Spleen (tissue), 7 donors: Measurements from ENCODE around the gene TBKBP1.

Experiments used
- POLR2A ChIP-seq, 3 donors: fragments of 450-650 bp; IDR thresholded peaks; one replicate each; pipeline ENCODE4 v1.5.1; 2017; ENCODE audit warnings: antibody characterized with exemption in 3 of 3, mild to moderate bottlenecking in 1 of 3
- TF ChIP-seq, protein P1 (sequence below), 11 experiments: fragments of 200-600 bp in 7 of 11; fragments of 450-650 bp in 4 of 11; sonication (generic) in 4 of 11; IDR thresholded peaks in 8 of 11; conservative IDR thresholded peaks in 3 of 11; 1 replicate in 7 of 11; 2 replicates in 4 of 11; pipeline versions ENCODE4 v1.4.0 to v1.8.0; 2016 to 2021; ENCODE audit warnings: antibody characterized with exemption in 11 of 11, inconsistent platforms in 4 of 11, mild to moderate bottlenecking in 1 of 11
- donor health status: DM: no; HTN: no; CAD: no; lungs with moderate emphysema.
- donor health status: DM: no; HTN: no; CAD: no.
- donor health status: DM: no; HTN: no; CAD: no.

DNA sequence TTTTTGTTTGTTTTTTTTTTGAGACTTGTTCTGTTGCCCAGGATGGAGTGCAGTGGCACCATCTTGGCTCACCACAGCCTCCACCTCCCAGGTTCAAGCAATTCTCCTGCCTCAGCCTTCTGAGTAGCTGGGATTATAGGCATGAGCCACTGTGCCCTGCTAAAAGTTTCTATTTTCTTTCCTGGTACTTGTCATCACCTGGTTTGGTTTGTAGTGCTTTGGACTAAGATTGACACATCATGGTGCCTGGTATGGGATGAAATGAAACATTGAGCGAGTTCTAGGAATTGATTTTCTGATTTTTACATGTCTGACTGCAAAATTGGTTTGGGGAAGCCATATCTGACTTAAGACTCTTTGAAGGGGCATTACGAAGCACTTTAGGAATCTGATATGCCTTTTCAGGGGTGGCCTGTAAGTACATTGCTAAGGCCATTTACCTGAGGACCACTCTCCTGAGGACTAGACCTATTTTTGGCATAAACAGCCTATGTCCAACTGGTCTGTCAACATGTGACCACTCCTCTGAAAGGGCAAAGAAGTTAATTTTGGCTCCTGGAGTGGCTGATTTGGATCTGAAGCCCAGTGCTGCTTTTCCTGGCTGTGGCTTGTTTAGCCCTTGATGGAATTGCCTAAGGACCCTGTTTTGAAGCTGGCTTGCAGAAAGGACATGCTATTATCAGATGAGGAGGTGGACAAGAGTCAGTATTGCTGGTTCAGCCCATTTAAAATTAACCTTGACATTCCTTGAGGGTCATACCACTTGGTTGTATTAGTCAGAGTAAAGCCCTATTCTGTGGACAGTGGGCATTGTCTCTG, 18.4 kb upstream of the TBKBP1 start:
- TF ChIP-seq POLR2A (IDR thresholded peaks at IDR 0.05), result no peak
- TF ChIP-seq, protein P1, sequence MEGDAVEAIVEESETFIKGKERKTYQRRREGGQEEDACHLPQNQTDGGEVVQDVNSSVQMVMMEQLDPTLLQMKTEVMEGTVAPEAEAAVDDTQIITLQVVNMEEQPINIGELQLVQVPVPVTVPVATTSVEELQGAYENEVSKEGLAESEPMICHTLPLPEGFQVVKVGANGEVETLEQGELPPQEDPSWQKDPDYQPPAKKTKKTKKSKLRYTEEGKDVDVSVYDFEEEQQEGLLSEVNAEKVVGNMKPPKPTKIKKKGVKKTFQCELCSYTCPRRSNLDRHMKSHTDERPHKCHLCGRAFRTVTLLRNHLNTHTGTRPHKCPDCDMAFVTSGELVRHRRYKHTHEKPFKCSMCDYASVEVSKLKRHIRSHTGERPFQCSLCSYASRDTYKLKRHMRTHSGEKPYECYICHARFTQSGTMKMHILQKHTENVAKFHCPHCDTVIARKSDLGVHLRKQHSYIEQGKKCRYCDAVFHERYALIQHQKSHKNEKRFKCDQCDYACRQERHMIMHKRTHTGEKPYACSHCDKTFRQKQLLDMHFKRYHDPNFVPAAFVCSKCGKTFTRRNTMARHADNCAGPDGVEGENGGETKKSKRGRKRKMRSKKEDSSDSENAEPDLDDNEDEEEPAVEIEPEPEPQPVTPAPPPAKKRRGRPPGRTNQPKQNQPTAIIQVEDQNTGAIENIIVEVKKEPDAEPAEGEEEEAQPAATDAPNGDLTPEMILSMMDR (IDR thresholded peaks at IDR 0.05 in 8 of 11, conservative IDR thresholded peaks at IDR 0.05 in 3 of 11), result no peak
